GM10248 (cell line): ENCODE measurements around the gene TMC3.

Experiments
- CTCF ChIA-PET: fragments of 300-600 bp; sonication (Branson Sonifier 250); formaldehyde crosslinking; extraction: SDS; loops from one replicate; lab custom pipeline; 2021; ENCODE audit warnings: antibody characterized with exemption; lab: Yijun Ruan, JAX
- POLR2A ChIA-PET: fragments of 350-650 bp; sonication (Branson Sonifier 250); formaldehyde crosslinking; extraction: SDS; loops from one replicate; lab custom pipeline; 2020; ENCODE audit warnings: antibody characterized with exemption; lab: Yijun Ruan, JAX
- DNase-seq: peaks from one replicate; pipeline ENCODE4 v3.0.0; 2012; ENCODE audit errors: extremely low spot score
- TF ChIP-seq, protein P1 (sequence below): IDR thresholded peaks from 2 replicates; pipeline ENCODE4 v1.5.1; 2012; ENCODE audit warnings: mild to moderate bottlenecking, low read depth; ENCODE audit errors: extremely low read depth, missing control alignments, control extremely low read depth

The TMC3 gene

DNA sequence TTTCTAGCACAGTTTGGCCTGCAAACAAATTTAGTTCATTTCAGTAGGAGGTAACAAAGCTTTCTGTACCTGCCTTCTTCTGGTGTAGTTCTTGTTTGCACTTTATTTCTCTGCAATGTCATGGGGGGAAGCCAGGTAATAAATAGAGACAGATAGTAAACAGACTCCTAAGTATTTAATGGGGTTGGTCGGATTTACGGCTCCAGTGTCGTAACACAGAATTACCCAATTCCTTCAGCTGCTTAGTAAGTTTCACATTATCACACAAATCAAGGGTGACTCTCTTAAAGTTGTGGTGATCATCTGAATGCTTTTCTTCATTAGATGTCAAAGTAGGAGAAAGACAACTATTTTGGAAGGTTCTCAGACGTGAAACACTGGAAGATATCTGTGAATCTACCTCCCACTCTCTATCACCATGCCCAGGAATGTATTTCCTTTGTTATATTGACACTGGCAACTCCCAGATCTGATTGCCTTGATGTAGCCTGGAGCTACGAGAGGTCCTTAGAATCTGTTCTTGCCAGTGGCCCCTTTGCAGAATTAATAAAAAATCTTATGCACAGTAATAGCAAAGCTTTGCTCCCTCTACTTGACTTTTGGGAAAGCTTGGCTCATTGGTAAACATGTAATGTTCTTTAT is 25.0 kb upstream of the TMC3 start:
- DNase-seq = no peak
- POLR2A ChIA-PET = no interaction called here
- TF ChIP-seq, protein P1, sequence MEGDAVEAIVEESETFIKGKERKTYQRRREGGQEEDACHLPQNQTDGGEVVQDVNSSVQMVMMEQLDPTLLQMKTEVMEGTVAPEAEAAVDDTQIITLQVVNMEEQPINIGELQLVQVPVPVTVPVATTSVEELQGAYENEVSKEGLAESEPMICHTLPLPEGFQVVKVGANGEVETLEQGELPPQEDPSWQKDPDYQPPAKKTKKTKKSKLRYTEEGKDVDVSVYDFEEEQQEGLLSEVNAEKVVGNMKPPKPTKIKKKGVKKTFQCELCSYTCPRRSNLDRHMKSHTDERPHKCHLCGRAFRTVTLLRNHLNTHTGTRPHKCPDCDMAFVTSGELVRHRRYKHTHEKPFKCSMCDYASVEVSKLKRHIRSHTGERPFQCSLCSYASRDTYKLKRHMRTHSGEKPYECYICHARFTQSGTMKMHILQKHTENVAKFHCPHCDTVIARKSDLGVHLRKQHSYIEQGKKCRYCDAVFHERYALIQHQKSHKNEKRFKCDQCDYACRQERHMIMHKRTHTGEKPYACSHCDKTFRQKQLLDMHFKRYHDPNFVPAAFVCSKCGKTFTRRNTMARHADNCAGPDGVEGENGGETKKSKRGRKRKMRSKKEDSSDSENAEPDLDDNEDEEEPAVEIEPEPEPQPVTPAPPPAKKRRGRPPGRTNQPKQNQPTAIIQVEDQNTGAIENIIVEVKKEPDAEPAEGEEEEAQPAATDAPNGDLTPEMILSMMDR = no peak
- CTCF ChIA-PET = interaction anchor here (1.1 to 5.7 kb wide), 12 partner anchors 10 to 293 kb away, joined by 3 to 52 read pairs (median 4); no protein-coding TSS in a partner anchor

GRCh38 chr15:81398456-81398855 is 24.4 kb upstream of the TMC3 start:
- no peak for DNase-seq
- CTCF ChIA-PET = interaction anchor here (1.2 to 5.7 kb wide), 7 partner anchors 9 to 243 kb away, joined by 3 to 52 read pairs (median 8); no protein-coding TSS in a partner anchor
- TF ChIP-seq, protein P1 = no peak
- POLR2A ChIA-PET = no interaction called here

DNA sequence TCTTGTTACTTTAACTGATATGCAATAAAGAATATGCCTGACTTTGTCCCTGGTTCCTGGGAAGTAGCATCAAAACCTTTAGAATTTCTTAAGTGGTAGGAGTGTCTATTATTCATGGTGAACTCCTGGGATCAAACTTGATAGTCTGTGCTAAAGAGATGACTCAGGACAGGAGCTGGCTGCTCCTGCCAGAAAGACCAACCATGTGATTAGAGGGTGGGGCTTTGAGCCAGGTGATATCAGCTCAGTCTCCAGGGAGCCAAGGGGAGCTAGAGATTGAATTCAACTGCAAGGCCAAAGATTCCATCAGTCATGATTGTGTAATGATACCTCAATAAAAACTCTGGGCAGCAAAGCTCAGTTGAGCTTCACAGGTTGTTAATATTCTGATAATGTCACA is 20.6 kb upstream of the TMC3 start:
- ChIA-PET POLR2A (no interaction called here), CTCF (interaction anchor here (1.4 to 6.2 kb wide), 6 partner anchors 15 to 127 kb away, joined by 3 to 37 read pairs (median 4); partner anchors contain the start of gene TMC3)
- DNase-seq = no peak
- TF ChIP-seq, protein P1 = no peak

DNA sequence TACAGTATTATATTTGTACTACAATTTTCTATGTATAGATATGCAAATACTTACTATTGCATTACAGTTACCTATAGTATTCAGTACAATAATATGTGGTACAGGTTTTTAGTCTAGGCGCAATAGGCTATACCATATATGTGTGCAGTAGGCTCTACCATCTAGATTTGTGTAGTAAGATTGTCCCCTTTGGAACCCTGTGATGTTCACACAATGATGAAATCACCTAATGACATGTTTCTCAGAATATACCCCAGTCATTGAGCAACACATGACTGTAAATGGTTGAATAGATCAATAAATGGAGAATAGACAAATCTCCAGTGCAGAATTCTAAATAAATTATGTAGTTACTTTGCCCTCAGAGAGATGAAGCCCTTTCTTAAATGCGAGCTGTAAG is 17.6 kb upstream of the TMC3 start:
- TF ChIP-seq, protein P1 = no peak
- POLR2A ChIA-PET = no interaction called here
- CTCF ChIA-PET = interaction anchor here (1.3 to 6.2 kb wide), 2 partner anchors 11 to 124 kb away, joined by 4 to 37 read pairs; no protein-coding TSS in a partner anchor
- DNase-seq = no peak

- CTCF ChIA-PET = interaction anchor here (2.2 to 2.4 kb wide), 2 partner anchors 113 to 122 kb away, joined by 6 to 7 read pairs; no protein-coding TSS in a partner anchor
- POLR2A ChIA-PET = no interaction called here
- DNase-seq = no peak
- TF ChIP-seq, protein P1 = no peak
These were observed 14.4 kb upstream of the TMC3 start for GRCh38 chr15:81388436-81388770.

DNA sequence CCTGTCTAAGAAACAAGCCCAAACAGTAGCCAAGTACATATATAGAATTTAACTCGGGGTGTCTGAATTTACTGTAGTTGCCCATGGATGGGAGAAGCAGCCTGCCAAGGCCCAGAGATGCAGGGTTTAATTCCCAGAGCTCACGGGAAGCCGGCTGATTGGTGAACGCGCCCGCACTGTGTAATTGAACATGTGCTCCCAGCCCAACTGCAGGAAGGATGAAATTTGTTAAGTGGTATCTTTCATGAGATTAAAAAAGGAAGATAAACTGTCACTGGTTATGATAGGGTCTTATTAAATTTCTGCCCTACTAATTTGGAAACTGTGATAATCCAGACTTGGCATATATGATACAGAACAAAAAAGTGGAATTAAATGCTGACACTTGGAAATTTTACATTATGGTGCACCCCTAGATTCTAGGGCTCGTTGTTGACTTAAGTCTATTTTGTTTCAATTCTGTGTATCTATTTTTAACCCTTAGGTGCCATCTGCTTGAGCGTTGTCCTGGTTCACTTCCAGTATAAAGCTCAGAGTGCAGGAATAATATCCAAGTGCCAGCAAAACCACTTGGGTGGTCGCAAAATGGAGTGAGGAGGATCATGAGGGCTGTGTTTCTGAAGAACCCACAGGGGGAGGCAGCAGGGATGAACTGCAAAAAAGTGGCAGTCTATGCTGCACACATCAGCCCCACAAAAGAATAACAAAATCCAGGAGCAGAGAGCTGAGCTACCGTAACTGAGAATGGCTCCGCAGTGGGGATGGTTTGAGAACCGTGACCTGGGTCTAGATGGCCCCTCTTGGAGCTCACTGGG is 13.8 kb upstream of the TMC3 start:
- CTCF ChIA-PET = interaction anchor here (1.1 to 2.4 kb wide), 3 partner anchors 12 to 122 kb away, joined by 4 to 7 read pairs (median 6); no protein-coding TSS in a partner anchor
- POLR2A ChIA-PET = no interaction called here

More for the DNA sequence above, 13.8 kb upstream of the TMC3 start:
- TF ChIP-seq, protein P1 = no peak
- no peak for DNase-seq
